Left lung (tissue), 10 donors: ENCODE data around the gene HOMER3. TPM values are rescaled to one million over a fixed set of nuclear protein-coding genes. Genes with fewer than 3 reads are reported as not detected.
A peak's percentile ranks its signal among the peaks of the same experiment; 100 is the strongest.

Source experiments
- ATAC-seq: fragments of 200-7000 bp; cut with Tn5 transposase; one replicate; pipeline ENCODE4 v1.9.1; 2020; ENCODE audit warnings: moderate library complexity
- DNase-seq, 4 donors: peaks; one replicate each; pipeline ENCODE4 v3.0.0-alpha.2; 2013 to 2020
- H3K27ac ChIP-seq, 2 donors: fragments of 200-600 bp; sonication (generic) in 1 of 2; one replicate each; pipeline versions ENCODE4 v1.5.0 to v1.8.0; 2020 to 2021
- H3K27me3 ChIP-seq, 2 donors: fragments of 200-600 bp; sonication (generic) in 1 of 2; one replicate each; pipeline versions ENCODE4 v1.5.0 to v1.8.0; 2020 to 2021
- H3K36me3 ChIP-seq, 2 donors: fragments of 200-600 bp; sonication (generic) in 1 of 2; one replicate each; pipeline versions ENCODE4 v1.5.0 to v1.8.0; 2020 to 2021
- H3K4me1 ChIP-seq, 2 donors: fragments of 200-600 bp; one replicate each; pipeline ENCODE4 v1.8.0; 2021
- H3K4me3 ChIP-seq, 2 donors: fragments of 200-600 bp; sonication (generic) in 1 of 2; one replicate each; pipeline versions ENCODE4 v1.5.0 to v1.8.0; 2020 to 2021; ENCODE audit warnings: mild to moderate bottlenecking in 1 of 2
- H3K9me3 ChIP-seq, 2 donors: fragments of 200-600 bp; sonication (generic) in 1 of 2; one replicate each; pipeline versions ENCODE4 v1.5.0 to v1.8.0; 2020 to 2021
- intact Hi-C, 2 donors: fragments of 100-400 bp; cut with DNase I; formaldehyde crosslinking; loops; one replicate each; pipeline versions ENCODE4 v1.11.2 to v1.14.2; 2022
- polyA plus RNA-seq, 6 donors: library from polyadenylated mRNA; unstranded; fragments of 120-200 nt; gene quantifications; one replicate each; pipeline ENCODE4 v1.2.1, GENCODE V29; 2013; ENCODE audit not compliant: insufficient read length in 6 of 6
- total RNA-seq, 2 donors: library from RNA; stranded (reverse); fragmentation: NEBNext Ultra II Directional; extraction: Animal tissue kit (Norgen Biotek cat#: 25700); gene quantifications; one replicate each; pipeline ENCODE4 v1.2.1, GENCODE V29; 2021
- TF ChIP-seq, protein P1 (sequence below), 2 donors: fragments of 200-600 bp; sonication (generic) in 1 of 2; IDR thresholded peaks; one replicate each; pipeline versions ENCODE4 v1.5.0 to v1.8.0; 2021; ENCODE audit warnings: antibody characterized with exemption in 2 of 2
- donor health status: DM: no; HTN: yes; CAD: no.
- donor health status: DM: no; HTN: no; CAD: no.

HOMER3 gene
- total and polyA plus RNA-seq, 8 donors: 27.6 to 68.0 (median 53.0) TPM

GRCh38 chr19:18932216-18932841 is 8.7 kb downstream of the HOMER3 start:
- DNase-seq: peak in 3 of 4 donors; percentile 59 to 97 (median 84)
- TF ChIP-seq, protein P1, sequence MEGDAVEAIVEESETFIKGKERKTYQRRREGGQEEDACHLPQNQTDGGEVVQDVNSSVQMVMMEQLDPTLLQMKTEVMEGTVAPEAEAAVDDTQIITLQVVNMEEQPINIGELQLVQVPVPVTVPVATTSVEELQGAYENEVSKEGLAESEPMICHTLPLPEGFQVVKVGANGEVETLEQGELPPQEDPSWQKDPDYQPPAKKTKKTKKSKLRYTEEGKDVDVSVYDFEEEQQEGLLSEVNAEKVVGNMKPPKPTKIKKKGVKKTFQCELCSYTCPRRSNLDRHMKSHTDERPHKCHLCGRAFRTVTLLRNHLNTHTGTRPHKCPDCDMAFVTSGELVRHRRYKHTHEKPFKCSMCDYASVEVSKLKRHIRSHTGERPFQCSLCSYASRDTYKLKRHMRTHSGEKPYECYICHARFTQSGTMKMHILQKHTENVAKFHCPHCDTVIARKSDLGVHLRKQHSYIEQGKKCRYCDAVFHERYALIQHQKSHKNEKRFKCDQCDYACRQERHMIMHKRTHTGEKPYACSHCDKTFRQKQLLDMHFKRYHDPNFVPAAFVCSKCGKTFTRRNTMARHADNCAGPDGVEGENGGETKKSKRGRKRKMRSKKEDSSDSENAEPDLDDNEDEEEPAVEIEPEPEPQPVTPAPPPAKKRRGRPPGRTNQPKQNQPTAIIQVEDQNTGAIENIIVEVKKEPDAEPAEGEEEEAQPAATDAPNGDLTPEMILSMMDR (IDR thresholded peaks at IDR 0.05): no peak
- Histone ChIP-seq H3K9me3 (no peaks in the 10 kb centered on the region), H3K4me1 (peaks cover 0 to 12% of the 10 kb centered on the region in 2 donors), H3K36me3 (peaks cover 0 to 65% of the 10 kb centered on the region in 2 donors), H3K27ac (no peak overlapping the region), H3K4me3 (peak overlapping the region in 1 of 2 donors; percentile 32), H3K27me3 (no peaks in the 10 kb centered on the region)
- intact Hi-C loops: no loop called here
- ATAC-seq: peak; percentile 94

DNA sequence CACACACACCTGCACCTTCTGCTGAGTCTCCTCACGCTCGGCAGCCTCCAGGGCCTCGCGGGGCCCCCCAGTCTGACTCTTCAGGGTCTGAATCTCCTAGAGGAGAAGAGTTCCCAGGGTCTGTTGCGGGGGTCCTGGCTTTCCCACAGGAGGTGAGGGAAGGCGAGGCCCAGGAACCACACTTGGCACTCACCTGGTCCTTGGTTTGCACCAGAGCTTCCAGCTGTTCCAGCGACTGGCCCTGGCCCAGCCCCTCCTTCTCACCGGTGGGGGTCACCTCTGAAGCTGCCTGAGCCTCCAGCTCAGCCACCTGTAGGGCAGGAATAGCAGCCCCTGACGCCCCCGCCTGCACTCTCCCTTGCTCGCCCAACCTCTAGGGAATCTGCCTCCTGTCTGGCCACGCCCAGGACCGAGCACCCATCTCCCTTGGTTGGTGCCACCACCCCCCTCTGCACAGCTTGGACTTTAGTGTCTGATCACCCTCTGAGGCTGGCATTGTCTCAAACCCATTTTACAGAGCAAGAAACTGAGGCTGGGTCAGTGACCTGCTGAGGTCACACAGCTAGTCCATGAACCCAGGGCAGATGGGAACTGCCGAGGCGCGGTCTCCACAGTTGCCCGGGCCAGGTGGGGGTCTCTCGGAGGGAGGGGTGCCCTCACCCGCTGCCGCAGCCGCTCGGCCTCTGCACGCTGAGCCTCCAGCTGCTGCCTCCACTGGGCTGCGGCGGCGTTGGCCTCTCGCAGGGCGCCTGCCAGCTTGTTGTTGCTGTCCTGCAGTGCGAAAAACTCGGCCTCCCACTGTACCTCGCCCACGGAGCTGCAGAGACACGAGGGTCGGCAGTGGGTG is 9.5 kb downstream of the HOMER3 start:
- DNase-seq: no peak
- no peak for ATAC-seq

DNA sequence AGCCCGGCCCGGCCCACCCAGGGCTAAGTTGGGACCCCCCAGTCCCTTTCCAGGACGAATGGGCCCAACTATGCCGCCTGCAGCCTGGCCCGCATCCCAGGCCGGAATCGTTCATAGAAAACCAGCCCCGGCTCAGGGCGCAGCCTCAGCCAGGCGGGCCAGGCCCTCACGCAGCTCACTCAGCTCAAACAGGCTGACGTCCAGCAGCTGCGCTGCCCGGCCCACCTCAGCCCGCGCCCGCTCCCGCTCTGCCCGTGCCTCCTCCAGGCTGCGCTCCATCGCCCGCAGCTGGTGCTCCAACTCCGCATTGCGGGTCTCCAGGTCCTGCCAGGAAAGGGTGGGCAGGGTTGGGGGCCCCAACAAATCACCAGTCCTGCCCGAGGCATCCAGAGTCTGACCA is 11.7 kb downstream of the HOMER3 start:
- Histone ChIP-seq H3K4me3 (no peak overlapping the region), H3K4me1 (peaks cover 0 to 12% of the 10 kb centered on the region in 2 donors), H3K9me3 (no peaks in the 10 kb centered on the region), H3K27me3 (no peaks in the 10 kb centered on the region), H3K36me3 (peaks cover 0 to 84% of the 10 kb centered on the region in 2 donors), H3K27ac (no peak overlapping the region)
- no peak for DNase-seq
- TF ChIP-seq, protein P1 (IDR thresholded peaks at IDR 0.05): no peak
- intact Hi-C loops: no loop called here
- ATAC-seq: no peak

More for the DNA sequence above, 9.5 kb downstream of the HOMER3 start:
- no peaks in the 10 kb centered on the region for H3K27me3 ChIP-seq
- intact Hi-C loops: no loop called here
- TF ChIP-seq, protein P1 (IDR thresholded peaks at IDR 0.05): no peak
- peaks cover 0 to 12% of the 10 kb centered on the region in 2 donors for H3K4me1 ChIP-seq
- H3K9me3 ChIP-seq: no peaks in the 10 kb centered on the region
- peaks cover 0 to 73% of the 10 kb centered on the region in 2 donors for H3K36me3 ChIP-seq
- no peak overlapping the region for H3K27ac ChIP-seq
- no peak overlapping the region for H3K4me3 ChIP-seq

GRCh38 chr19:18928018-18928805 is 12.8 kb downstream of the HOMER3 start:
- H3K4me3 ChIP-seq: no peak overlapping the region
- DNase-seq (no peak), ATAC-seq (no peak)
- TF ChIP-seq, protein P1 (IDR thresholded peaks at IDR 0.05): no peak
- no peaks in the 10 kb centered on the region for H3K9me3 ChIP-seq
- intact Hi-C loops: no loop called here
- H3K4me1 ChIP-seq: peaks cover 0 to 10% of the 10 kb centered on the region in 2 donors
- H3K27ac ChIP-seq: no peak overlapping the region
- peaks cover 0 to 88% of the 10 kb centered on the region in 2 donors for H3K36me3 ChIP-seq
- no peaks in the 10 kb centered on the region for H3K27me3 ChIP-seq
